ENCODE data around the gene WDR77.

Gene WDR77

GRCh38 chr1:111467865-111468716 lies 19.0 kb upstream of the WDR77 start:
- TF ChIP-seq CTCF (IDR thresholded peaks at IDR 0.05; ENCODE audit: extremely low read depth, insufficient read depth, missing control alignments): no peak
- no peak for DNase-seq (ENCODE audit: low spot score)
- in situ Hi-C loops (cut with MboI; ENCODE audit: low pct_unique_long_range_greater_than_20kb, low sequenced_read_pairs, unreplicated experiment): no loop called here

- no peak for TF ChIP-seq CTCF (IDR thresholded peaks at IDR 0.05; ENCODE audit: extremely low read depth, insufficient read depth, missing control alignments)
- DNase-seq (ENCODE audit: low spot score): no peak
- in situ Hi-C loops (cut with MboI; ENCODE audit: low pct_unique_long_range_greater_than_20kb, low sequenced_read_pairs, unreplicated experiment): no loop called here
Measured at GRCh38 chr1:111466480-111466879, 17.4 kb upstream of the WDR77 start.

- DNase-seq (ENCODE audit: low spot score): no peak
- in situ Hi-C loops (cut with MboI; ENCODE audit: low pct_unique_long_range_greater_than_20kb, low sequenced_read_pairs, unreplicated experiment): no loop called here
- TF ChIP-seq CTCF (IDR thresholded peaks at IDR 0.05; ENCODE audit: extremely low read depth, insufficient read depth, missing control alignments): no peak
Measured at GRCh38 chr1:111465754-111466153, 16.7 kb upstream of the WDR77 start.

- no peak for TF ChIP-seq CTCF (IDR thresholded peaks at IDR 0.05; ENCODE audit: extremely low read depth, insufficient read depth, missing control alignments)
- DNase-seq (ENCODE audit: low spot score): no peak
- in situ Hi-C loops (cut with MboI; ENCODE audit: low pct_unique_long_range_greater_than_20kb, low sequenced_read_pairs, unreplicated experiment): no loop called here
Measured at GRCh38 chr1:111463029-111463683, 14.1 kb upstream of the WDR77 start.

- no peak for DNase-seq (ENCODE audit: low spot score)
- no peak for TF ChIP-seq CTCF (IDR thresholded peaks at IDR 0.05; ENCODE audit: extremely low read depth, insufficient read depth, missing control alignments)
- in situ Hi-C loops (cut with MboI; ENCODE audit: low pct_unique_long_range_greater_than_20kb, low sequenced_read_pairs, unreplicated experiment): no loop called here
Measured at GRCh38 chr1:111462370-111463028, 13.4 kb upstream of the WDR77 start.

GRCh38 chr1:111461765-111462164 lies 12.7 kb upstream of the WDR77 start:
- no peak for DNase-seq (ENCODE audit: low spot score)
- in situ Hi-C loops (cut with MboI; ENCODE audit: low pct_unique_long_range_greater_than_20kb, low sequenced_read_pairs, unreplicated experiment): no loop called here
- TF ChIP-seq CTCF (IDR thresholded peaks at IDR 0.05; ENCODE audit: extremely low read depth, insufficient read depth, missing control alignments): no peak
